ENCODE data around the gene CRYZ. TPM values are rescaled to one million over a fixed set of nuclear protein-coding genes. Genes with fewer than 3 reads are reported as not detected.
A peak's percentile ranks its signal among the peaks of the same experiment; 100 is the strongest.

CRYZ gene
- total RNA-seq, 4 donors from 2014 or later: 22.3 to 32.6 (median 27.7) TPM

GRCh38 chr1:74773582-74773981, 40.7 kb upstream of the CRYZ start:
- intact Hi-C loops (cut with DNase I): no loop called here
- Histone ChIP-seq H3K27me3 (peaks cover 0 to 14% (median 0%) of the 10 kb centered on the region in 4 donors), H3K9me3 (no peaks in the 10 kb centered on the region)

GRCh38 chr1:74772945-74773344, 40.1 kb upstream of the CRYZ start:
- H3K9me3 ChIP-seq: no peaks in the 10 kb centered on the region
- H3K36me3 ChIP-seq: no peaks in the 10 kb centered on the region
- no peaks in the 10 kb centered on the region for H3K4me1 ChIP-seq
- intact Hi-C loops (cut with DNase I): no loop called here
- no peak for DNase-seq
- WGBS, 2 donors: 46 to 48% methylated on average over 1 of the region's 1 CpG
- H3K27ac ChIP-seq: no peak overlapping the region
- no peak for TF ChIP-seq POLR2A (IDR thresholded peaks at IDR 0.05)
- TF ChIP-seq, protein P1, sequence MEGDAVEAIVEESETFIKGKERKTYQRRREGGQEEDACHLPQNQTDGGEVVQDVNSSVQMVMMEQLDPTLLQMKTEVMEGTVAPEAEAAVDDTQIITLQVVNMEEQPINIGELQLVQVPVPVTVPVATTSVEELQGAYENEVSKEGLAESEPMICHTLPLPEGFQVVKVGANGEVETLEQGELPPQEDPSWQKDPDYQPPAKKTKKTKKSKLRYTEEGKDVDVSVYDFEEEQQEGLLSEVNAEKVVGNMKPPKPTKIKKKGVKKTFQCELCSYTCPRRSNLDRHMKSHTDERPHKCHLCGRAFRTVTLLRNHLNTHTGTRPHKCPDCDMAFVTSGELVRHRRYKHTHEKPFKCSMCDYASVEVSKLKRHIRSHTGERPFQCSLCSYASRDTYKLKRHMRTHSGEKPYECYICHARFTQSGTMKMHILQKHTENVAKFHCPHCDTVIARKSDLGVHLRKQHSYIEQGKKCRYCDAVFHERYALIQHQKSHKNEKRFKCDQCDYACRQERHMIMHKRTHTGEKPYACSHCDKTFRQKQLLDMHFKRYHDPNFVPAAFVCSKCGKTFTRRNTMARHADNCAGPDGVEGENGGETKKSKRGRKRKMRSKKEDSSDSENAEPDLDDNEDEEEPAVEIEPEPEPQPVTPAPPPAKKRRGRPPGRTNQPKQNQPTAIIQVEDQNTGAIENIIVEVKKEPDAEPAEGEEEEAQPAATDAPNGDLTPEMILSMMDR (IDR thresholded peaks at IDR 0.05): no peak
- H3K27me3 ChIP-seq: peaks cover 0 to 14% (median 0%) of the 10 kb centered on the region in 4 donors
- no peak overlapping the region for H3K4me3 ChIP-seq

More at GRCh38 chr1:74773582-74773981, 40.7 kb upstream of the CRYZ start:
- no peak for TF ChIP-seq POLR2A (IDR thresholded peaks at IDR 0.05)
- TF ChIP-seq, protein P1 (IDR thresholded peaks at IDR 0.05): no peak
- Histone ChIP-seq H3K4me3 (no peak overlapping the region), H3K27ac (no peak overlapping the region), H3K36me3 (no peaks in the 10 kb centered on the region), H3K4me1 (no peaks in the 10 kb centered on the region)
- DNase-seq: no peak
- 70 to 74% methylated on average over 2 of the region's 2 CpGs for WGBS, 2 donors

DNA sequence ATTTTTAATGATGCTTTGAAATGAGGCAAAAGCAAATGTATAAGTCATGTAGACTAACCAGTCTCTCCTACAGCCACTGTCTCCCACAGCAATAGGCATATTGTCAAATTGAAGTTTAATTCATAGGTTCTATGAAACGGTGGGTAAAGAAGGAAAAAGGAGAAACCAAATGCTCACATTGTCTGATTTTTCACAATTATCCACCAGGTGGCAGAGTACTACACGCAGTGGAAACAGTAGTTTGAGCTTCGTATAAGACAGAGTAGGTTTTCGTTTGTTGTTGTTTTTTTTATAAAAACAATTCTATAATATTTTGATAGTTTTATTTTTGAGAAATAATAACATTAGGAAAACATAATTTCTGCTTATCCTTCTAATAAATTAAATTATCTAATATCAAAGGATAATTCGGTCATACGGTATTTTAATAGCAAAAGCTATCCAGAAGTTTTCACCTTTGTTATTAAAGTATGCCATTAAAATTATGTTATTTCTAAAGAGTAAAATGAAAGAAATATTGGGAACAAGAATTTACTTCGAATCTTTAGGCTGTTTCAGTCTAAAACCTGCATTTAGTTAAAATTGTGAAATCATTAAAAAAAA, 39.2 kb upstream of the CRYZ start:
- WGBS, 2 donors: 25 to 26% methylated on average over 7 of the region's 7 CpGs
- H3K4me1 ChIP-seq: no peaks in the 10 kb centered on the region
- peaks cover 0 to 14% (median 0%) of the 10 kb centered on the region in 4 donors for H3K27me3 ChIP-seq
- TF ChIP-seq POLR2A (IDR thresholded peaks at IDR 0.05): no peak
- TF ChIP-seq, protein P1 (IDR thresholded peaks at IDR 0.05): peak; percentile 38 to 72 (median 55)
- H3K36me3 ChIP-seq: no peaks in the 10 kb centered on the region
- H3K4me3 ChIP-seq: no peak overlapping the region
- no peaks in the 10 kb centered on the region for H3K9me3 ChIP-seq
- intact Hi-C loops (cut with DNase I): no loop called here
- DNase-seq: no peak
- H3K27ac ChIP-seq: no peak overlapping the region

- no peaks in the 10 kb centered on the region for H3K4me1 ChIP-seq
- DNase-seq: no peak
- 57 to 67% methylated on average over 3 of the region's 3 CpGs for WGBS, 2 donors
- peaks cover 0 to 28% (median 0%) of the 10 kb centered on the region in 3 donors for H3K36me3 ChIP-seq
- H3K27me3 ChIP-seq: no peaks in the 10 kb centered on the region
- intact Hi-C loops (cut with DNase I): loop anchor here (5.0 kb wide), 1 partner anchor 440 kb away; no protein-coding TSS in a partner anchor
- no peaks in the 10 kb centered on the region for H3K9me3 ChIP-seq
- no peak overlapping the region for H3K4me3 ChIP-seq
- no peak overlapping the region for H3K27ac ChIP-seq
- TF ChIP-seq POLR2A (IDR thresholded peaks at IDR 0.05): no peak
- TF ChIP-seq, protein P1 (IDR thresholded peaks at IDR 0.05): peak in 1 of 6 experiments; percentile 31
Observed at GRCh38 chr1:74767490-74767889, 34.6 kb upstream of the CRYZ start.

DNA sequence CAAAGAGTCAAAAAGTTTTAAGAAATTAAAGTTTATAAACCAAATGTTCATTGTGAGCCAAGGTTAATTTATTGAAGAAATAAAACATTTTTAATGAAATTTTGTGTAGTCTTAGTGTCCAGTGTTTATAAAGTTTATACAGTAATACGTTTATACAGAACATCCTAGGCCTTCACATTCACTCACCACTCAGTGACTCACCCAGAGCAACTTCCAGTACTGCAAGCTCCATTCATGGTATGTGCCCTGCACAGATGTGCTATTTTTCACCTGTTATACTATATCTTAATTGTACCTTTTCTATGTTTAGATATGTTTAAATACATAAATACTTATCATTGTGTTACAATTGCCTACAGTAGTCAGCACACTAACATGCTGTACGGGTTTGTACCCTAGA, 33.7 kb upstream of the CRYZ start:
- intact Hi-C loops (cut with DNase I): loop anchor here (5.0 kb wide), 1 partner anchor 441 kb away; no protein-coding TSS in a partner anchor
- H3K27me3 ChIP-seq: no peaks in the 10 kb centered on the region
- H3K27ac ChIP-seq: no peak overlapping the region
- DNase-seq: no peak
- H3K4me3 ChIP-seq: no peak overlapping the region
- H3K36me3 ChIP-seq: peaks cover 0 to 36% (median 0%) of the 10 kb centered on the region in 3 donors
- no peaks in the 10 kb centered on the region for H3K4me1 ChIP-seq
- TF ChIP-seq, protein P1 (IDR thresholded peaks at IDR 0.05): no peak
- TF ChIP-seq POLR2A (IDR thresholded peaks at IDR 0.05): no peak
- WGBS, 2 donors: 68 to 72% methylated on average over 2 of the region's 2 CpGs
- no peaks in the 10 kb centered on the region for H3K9me3 ChIP-seq
